Measurements from ENCODE around the gene C1QTNF7. TPM values are rescaled to one million over a fixed set of nuclear protein-coding genes. Genes with fewer than 3 reads are reported as not detected.

Gene C1QTNF7
- total RNA-seq, 1 experiment from 2014 or later: not detected

- no peak for DNase-seq (ENCODE audit: low read depth, low spot score)
- Histone ChIP-seq H3K27ac (ENCODE audit: low read depth, low read length) (no peak overlapping the region), H3K36me3 (ENCODE audit: control insufficient read depth in 1 of 2, insufficient read depth in 2 of 2, low read length in 2 of 2) (no peaks in the 10 kb centered on the region), H3K9me3 (ENCODE audit: control insufficient read depth in 1 of 2, insufficient read depth in 1 of 2, low read depth in 1 of 2, low read length in 2 of 2) (no peaks in the 10 kb centered on the region), H3K4me3 (replicated peaks in 1 of 2; ENCODE audit: low read depth in 1 of 2, low read length in 2 of 2) (peak overlapping the region in 1 of 2 experiments; percentile 68; a peak in 3 of 4 replicates), H3K27me3 (ENCODE audit: insufficient read depth, low read length) (no peaks in the 10 kb centered on the region), H3K9ac (ENCODE audit: low read length) (peak overlapping the region; percentile 73), H3K79me2 (ENCODE audit: insufficient read depth, low read length) (0 out of 2 replicates have a peak, but pooled peaks cover 7% of the 10 kb centered on the region), H3K4me1 (ENCODE audit: control insufficient read depth in 1 of 2, insufficient read depth in 2 of 2, low read length in 2 of 2) (peaks cover 5 to 11% of the 10 kb centered on the region in 2 experiments), H4K20me1 (ENCODE audit: insufficient read depth) (no peaks in the 10 kb centered on the region), H3K9me2 (ENCODE audit: insufficient read depth) (no peaks in the 10 kb centered on the region), H2AFZ (ENCODE audit: low read depth, low read length, poor library complexity, severe bottlenecking) (no peak overlapping the region), H3K4me2 (ENCODE audit: low read length) (peak overlapping the region; percentile 84)
- no TSS peak for BruUV-seq (replicated peaks)
- ChIA-PET RAD21 (ENCODE audit: low non-redundant PET in 1 of 2, low total read pairs in 2 of 2, uncharacterized antibody in 2 of 2, unreplicated experiment in 2 of 2) (interaction anchor here (1.3 to 2.0 kb wide), 5 partner anchors 327 to 786 kb away, joined by 3 to 17 read pairs (median 8); no protein-coding TSS in a partner anchor), POLR2A (interaction anchor here (0.9 to 1.1 kb wide), 2 partner anchors 8 to 477 kb away, joined by 3 to 4 read pairs; no protein-coding TSS in a partner anchor), CTCF (interaction anchor here (0.7 to 2.2 kb wide), 11 partner anchors 8 to 786 kb away, joined by 3 to 44 read pairs (median 5); no protein-coding TSS in a partner anchor)
- ATAC-seq: peak; percentile 41
- intact Hi-C loops (cut with micrococcal nuclease): loop anchor here (1.0 to 5.0 kb wide), 6 partner anchors 172 to 789 kb away; no protein-coding TSS in a partner anchor
- TF ChIP-seq POLR2A (IDR thresholded peaks at IDR 0.05; ENCODE audit: borderline replicate concordance, extremely low read depth, insufficient read depth, insufficient read length): no peak
- no peak for TF ChIP-seq CTCF (IDR thresholded peaks at IDR 0.05 in 2 of 3, conservative IDR thresholded peaks at IDR 0.05 in 1 of 3; ENCODE audit: borderline replicate concordance in 1 of 3, insufficient read depth in 1 of 3, low read depth in 2 of 3, low read length in 2 of 3)
- TF ChIP-seq FOSL1 (IDR thresholded peaks at IDR 0.05; ENCODE audit: low read depth): no peak
- no peak for TF ChIP-seq ATF3 (IDR thresholded peaks at IDR 0.05)
- no peak for TF ChIP-seq CEBPB (IDR thresholded peaks at IDR 0.05; ENCODE audit: low read depth)
- no peak for TF ChIP-seq EZH2 (IDR thresholded peaks at IDR 0.05)
- no peak for TF ChIP-seq SIN3A (IDR thresholded peaks at IDR 0.05; ENCODE audit: low read depth)
- TF ChIP-seq ZBTB33 (IDR thresholded peaks at IDR 0.05; ENCODE audit: extremely low read depth, insufficient replicate concordance, low read length): no peak
- TF ChIP-seq ZNF274 (IDR thresholded peaks at IDR 0.05; ENCODE audit: low read depth, low read length): no peak
- no peak for TF ChIP-seq SP1 (IDR thresholded peaks at IDR 0.05; ENCODE audit: low read depth)
- TF ChIP-seq EGR1 (IDR thresholded peaks at IDR 0.05; ENCODE audit: low read depth): no peak
- TF ChIP-seq MAX (IDR thresholded peaks at IDR 0.05): no peak
- no peak for TF ChIP-seq ZFX (IDR thresholded peaks at IDR 0.05)
- no peak for TF ChIP-seq TCF7L2 (IDR thresholded peaks at IDR 0.05; ENCODE audit: borderline replicate concordance, extremely low read depth, insufficient read depth, insufficient read length)
- TF ChIP-seq EZH2phosphoT487 (IDR thresholded peaks at IDR 0.05; ENCODE audit: borderline replicate concordance): no peak
- TF ChIP-seq SRF (IDR thresholded peaks at IDR 0.05; ENCODE audit: low read depth): no peak
Measured at GRCh38 chr4:15478724-15479088, 50.9 kb downstream of the C1QTNF7 start.
